Measurements from ENCODE around the gene LAMA1.

The LAMA1 gene

DNA sequence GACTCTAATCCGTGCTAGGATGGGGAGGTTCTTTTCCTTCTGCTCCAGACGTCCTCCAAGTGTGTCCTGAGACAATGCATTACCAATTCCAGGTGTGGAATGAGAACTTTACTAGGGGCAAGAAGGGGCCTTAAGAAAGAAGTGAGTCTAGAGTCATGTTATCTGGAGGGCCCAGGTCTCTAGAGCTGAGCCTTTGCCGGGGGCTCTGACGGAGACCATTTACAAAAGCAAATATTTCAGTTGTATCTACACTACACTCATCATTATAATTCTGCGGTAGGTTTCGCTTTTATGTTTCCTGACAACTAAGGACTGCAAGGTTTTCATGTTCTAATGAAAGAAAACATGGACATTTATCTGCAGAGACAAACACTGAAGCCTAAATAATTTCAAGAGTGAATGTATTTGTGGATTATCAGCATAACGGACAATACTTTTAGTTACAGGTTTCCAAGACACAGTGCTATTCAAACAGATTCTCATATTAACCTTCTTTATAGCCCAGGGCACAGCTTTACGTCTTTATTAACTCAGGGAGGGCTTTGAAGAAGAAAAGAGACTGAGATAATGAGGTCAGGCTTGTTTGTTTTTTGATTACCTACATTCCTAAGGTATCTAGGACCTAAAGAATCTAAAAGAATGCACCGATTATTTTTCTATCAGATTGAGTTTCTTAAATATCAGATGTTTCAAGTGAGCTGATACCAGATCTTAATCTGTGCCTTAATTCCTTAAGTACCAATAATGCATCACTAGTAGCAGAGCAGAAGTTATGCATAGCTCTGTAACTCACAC lies 15.0 kb upstream of the LAMA1 start:
- DNase-seq (ENCODE audit: low read depth) = no peak
- TF ChIP-seq, protein P1, sequence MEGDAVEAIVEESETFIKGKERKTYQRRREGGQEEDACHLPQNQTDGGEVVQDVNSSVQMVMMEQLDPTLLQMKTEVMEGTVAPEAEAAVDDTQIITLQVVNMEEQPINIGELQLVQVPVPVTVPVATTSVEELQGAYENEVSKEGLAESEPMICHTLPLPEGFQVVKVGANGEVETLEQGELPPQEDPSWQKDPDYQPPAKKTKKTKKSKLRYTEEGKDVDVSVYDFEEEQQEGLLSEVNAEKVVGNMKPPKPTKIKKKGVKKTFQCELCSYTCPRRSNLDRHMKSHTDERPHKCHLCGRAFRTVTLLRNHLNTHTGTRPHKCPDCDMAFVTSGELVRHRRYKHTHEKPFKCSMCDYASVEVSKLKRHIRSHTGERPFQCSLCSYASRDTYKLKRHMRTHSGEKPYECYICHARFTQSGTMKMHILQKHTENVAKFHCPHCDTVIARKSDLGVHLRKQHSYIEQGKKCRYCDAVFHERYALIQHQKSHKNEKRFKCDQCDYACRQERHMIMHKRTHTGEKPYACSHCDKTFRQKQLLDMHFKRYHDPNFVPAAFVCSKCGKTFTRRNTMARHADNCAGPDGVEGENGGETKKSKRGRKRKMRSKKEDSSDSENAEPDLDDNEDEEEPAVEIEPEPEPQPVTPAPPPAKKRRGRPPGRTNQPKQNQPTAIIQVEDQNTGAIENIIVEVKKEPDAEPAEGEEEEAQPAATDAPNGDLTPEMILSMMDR (IDR thresholded peaks at IDR 0.05; ENCODE audit: control insufficient read depth, extremely low read depth, insufficient read depth) = no peak
- no peak overlapping the region for H3K4me3 ChIP-seq (ENCODE audit: low read depth, low read length)

GRCh38 chr18:7122376-7122775 lies 4.8 kb upstream of the LAMA1 start:
- H3K4me3 ChIP-seq (ENCODE audit: low read depth, low read length) = no peak overlapping the region
- DNase-seq (ENCODE audit: low read depth) = no peak
- TF ChIP-seq, protein P1 (IDR thresholded peaks at IDR 0.05; ENCODE audit: control insufficient read depth, extremely low read depth, insufficient read depth) = no peak

DNA sequence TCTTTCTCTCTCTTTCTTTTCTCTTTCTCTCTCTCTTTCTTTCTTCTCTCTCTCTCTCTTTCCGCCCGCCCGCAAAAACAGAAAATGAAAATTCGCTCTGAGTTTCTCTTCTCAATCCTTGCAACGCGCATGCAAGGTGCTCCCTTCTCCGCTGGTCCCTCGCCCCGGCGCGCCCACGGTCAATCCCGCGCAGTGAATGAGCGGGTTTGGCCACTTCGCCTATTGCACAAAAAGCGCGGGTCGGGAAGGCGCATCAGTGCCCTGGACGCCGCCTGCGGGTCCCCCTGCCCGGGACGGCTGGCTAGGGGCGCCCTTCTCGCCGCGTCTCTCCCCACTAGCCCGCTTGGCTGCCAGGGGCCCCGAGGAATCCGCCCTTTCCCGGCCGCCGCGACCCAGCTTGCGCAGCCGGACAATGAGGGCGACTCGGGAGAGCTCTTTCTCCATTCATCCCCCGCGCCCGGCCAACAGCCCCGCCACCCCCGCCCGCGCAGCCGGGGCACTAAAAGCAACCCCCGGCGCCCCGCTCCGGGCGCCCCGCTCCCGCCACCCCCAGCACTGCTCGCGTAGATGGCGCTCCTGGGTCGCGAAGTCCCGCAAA lies 706 bp downstream of the LAMA1 start:
- TF ChIP-seq, protein P1 (IDR thresholded peaks at IDR 0.05; ENCODE audit: control insufficient read depth, extremely low read depth, insufficient read depth) = no peak
- peak overlapping the region; percentile 46 for H3K4me3 ChIP-seq (ENCODE audit: low read depth, low read length)
- DNase-seq (ENCODE audit: low read depth) = no peak

DNA sequence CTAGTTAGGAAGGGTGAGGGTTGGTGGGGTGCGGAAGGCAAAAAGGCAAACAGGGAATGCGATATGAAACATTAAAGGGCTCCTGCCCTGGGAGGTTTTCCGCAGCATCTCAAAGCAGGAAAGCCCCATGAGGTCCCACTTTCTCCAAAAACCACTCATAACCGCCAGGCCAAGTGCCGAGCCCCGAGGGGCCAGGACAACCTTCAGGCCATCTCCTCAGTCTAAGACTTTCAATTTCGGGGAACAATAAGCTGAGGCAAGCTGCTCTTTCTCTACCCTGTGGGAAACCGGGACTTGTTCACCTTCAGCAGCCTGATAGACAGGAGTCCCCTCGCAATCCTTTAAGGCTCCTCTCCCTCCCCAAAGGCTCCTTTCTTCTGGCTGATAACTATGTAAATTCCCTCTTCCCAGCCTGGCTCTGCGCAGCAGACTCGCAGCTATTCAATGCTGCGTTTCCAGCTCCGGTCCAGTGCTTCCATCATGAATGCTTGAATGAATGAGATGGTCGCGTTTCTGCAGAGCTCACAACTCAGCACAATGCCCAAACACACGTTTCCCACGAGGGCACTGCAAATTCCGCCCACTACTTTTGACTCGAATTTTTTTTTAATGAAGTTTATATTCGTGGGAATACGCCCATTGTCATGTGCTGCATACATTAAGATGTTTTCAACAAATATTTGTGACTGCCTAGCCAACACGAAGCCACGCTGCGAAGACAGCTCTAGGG lies 1.4 kb downstream of the LAMA1 start:
- DNase-seq (ENCODE audit: low read depth) = no peak
- TF ChIP-seq, protein P1 (IDR thresholded peaks at IDR 0.05; ENCODE audit: control insufficient read depth, extremely low read depth, insufficient read depth) = no peak
- H3K4me3 ChIP-seq (ENCODE audit: low read depth, low read length) = peak overlapping the region; percentile 46

DNA sequence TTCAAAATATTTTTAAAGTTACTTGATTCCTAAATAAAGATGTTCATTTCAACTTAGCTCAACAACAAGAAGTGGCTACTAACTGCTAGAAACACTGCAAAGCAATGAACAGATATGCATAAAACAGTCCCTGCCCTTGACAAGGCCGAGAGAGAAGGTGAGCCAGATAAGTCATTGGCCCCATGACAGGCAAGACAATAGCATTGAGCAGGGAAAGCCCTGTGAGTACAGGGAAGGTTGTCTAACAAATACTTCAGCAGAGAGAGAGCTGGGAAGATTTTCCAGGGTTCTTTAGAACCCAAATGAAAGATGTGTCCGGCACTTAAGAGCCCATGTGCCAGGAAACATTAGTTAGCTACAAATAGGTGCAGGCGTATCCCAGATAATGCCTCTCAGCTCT lies 4.7 kb downstream of the LAMA1 start:
- H3K4me3 ChIP-seq (ENCODE audit: low read depth, low read length) = no peak overlapping the region
- DNase-seq (ENCODE audit: low read depth) = no peak
- TF ChIP-seq, protein P1 (IDR thresholded peaks at IDR 0.05; ENCODE audit: control insufficient read depth, extremely low read depth, insufficient read depth) = no peak

GRCh38 chr18:7111134-7111533 lies 6.5 kb downstream of the LAMA1 start:
- no peak overlapping the region for H3K4me3 ChIP-seq (ENCODE audit: low read depth, low read length)
- no peak for DNase-seq (ENCODE audit: low read depth)
- TF ChIP-seq, protein P1 (IDR thresholded peaks at IDR 0.05; ENCODE audit: control insufficient read depth, extremely low read depth, insufficient read depth) = no peak
